SU-DHL-6 (cell line): ENCODE results near the gene LILRA2.

Experiments
- H2AFZ ChIP-seq: fragments of 200-600 bp; sonication (generic); 2 replicates; pipeline ENCODE4 v1.6.1; 2014; ENCODE audit warnings: low read depth, mild to moderate bottlenecking, moderate library complexity, mixed read lengths, antibody characterized with exemption, low read length; ENCODE audit not compliant: severe bottlenecking
- H3F3A ChIP-seq: fragments of 200-600 bp; shearing (Covaris generic); 2 replicates; pipeline ENCODE4 v1.6.0; 2016; ENCODE audit warnings: antibody characterized with exemption, mild to moderate bottlenecking; ENCODE audit not compliant: insufficient read depth
- H3K27ac ChIP-seq: fragments of 200-600 bp; sonication (generic); 2 replicates; pipeline ENCODE4 v1.5.1; 2016; ENCODE audit warnings: low read depth, mild to moderate bottlenecking, low read length, moderate library complexity, mixed read lengths
- H3K27me3 ChIP-seq: fragments of 200-600 bp; sonication (generic), shearing (Covaris generic); 2 replicates; pipeline ENCODE4 v1.6.0; 2014; ENCODE audit warnings: mild to moderate bottlenecking, low read length
- H3K36me3 ChIP-seq: fragments of 200-600 bp; sonication (generic); 2 replicates; pipeline ENCODE4 v1.6.1; 2014; ENCODE audit warnings: mild to moderate bottlenecking, low read length, mixed read lengths
- H3K4me2 ChIP-seq: fragments of 300-600, 200-600 bp; shearing (Covaris generic), sonication (generic); 2 replicates; pipeline ENCODE4 v1.6.0; 2014; ENCODE audit warnings: low read length, low read depth, mild to moderate bottlenecking; ENCODE audit not compliant: poor library complexity, severe bottlenecking
- H3K4me3 ChIP-seq: fragments of 200-600 bp; sonication (generic); 2 replicates; pipeline ENCODE4 v1.5.1; 2014; ENCODE audit warnings: antibody characterized with exemption, low read length, mild to moderate bottlenecking, mixed read lengths; ENCODE audit not compliant: insufficient read depth, poor library complexity, severe bottlenecking
- H3K79me2 ChIP-seq: fragments of 200-600 bp; sonication (generic); 2 replicates; pipeline ENCODE4 v1.6.1; 2014; ENCODE audit warnings: mild to moderate bottlenecking, low read length, moderate library complexity; ENCODE audit not compliant: insufficient read depth
- H3K9ac ChIP-seq: fragments of 200-600 bp; sonication (generic); 2 replicates; pipeline ENCODE4 v1.7.0; 2014; ENCODE audit warnings: mild to moderate bottlenecking, low read length
- H3K9me2 ChIP-seq: fragments of 200-600 bp; sonication (generic); replicated peaks from 2 replicates; pipeline ENCODE4 v1.6.1; 2014; ENCODE audit warnings: low read length; ENCODE audit not compliant: insufficient read depth
- H3K9me3 ChIP-seq: fragments of 200-600 bp; sonication (generic); 2 replicates; pipeline ENCODE4 v1.6.1; 2014; ENCODE audit warnings: low read length, mixed read lengths; ENCODE audit not compliant: insufficient read depth
- H4K20me1 ChIP-seq: fragments of 200-600 bp; sonication (generic); 2 replicates; pipeline ENCODE4 v1.6.1; 2014; ENCODE audit warnings: low read depth, mild to moderate bottlenecking, antibody characterized with exemption, low read length, moderate library complexity, mixed read lengths
- CTCF ChIP-seq: fragments of 200-600 bp; sonication (generic); IDR thresholded peaks from one replicate; pipeline ENCODE4 v1.5.1; 2017; ENCODE audit warnings: antibody characterized with exemption, mild to moderate bottlenecking, low read length, moderate library complexity; ENCODE audit not compliant: insufficient read depth, poor library complexity, severe bottlenecking
- EZH2phosphoT487 ChIP-seq: fragments of 200-600 bp; sonication (generic), shearing (Covaris generic); conservative IDR thresholded peaks from 2 replicates; pipeline ENCODE4 v1.6.1; 2018; ENCODE audit warnings: mild to moderate bottlenecking, antibody characterized with exemption, low read length, moderate library complexity, mixed read lengths

LILRA2 gene

DNA sequence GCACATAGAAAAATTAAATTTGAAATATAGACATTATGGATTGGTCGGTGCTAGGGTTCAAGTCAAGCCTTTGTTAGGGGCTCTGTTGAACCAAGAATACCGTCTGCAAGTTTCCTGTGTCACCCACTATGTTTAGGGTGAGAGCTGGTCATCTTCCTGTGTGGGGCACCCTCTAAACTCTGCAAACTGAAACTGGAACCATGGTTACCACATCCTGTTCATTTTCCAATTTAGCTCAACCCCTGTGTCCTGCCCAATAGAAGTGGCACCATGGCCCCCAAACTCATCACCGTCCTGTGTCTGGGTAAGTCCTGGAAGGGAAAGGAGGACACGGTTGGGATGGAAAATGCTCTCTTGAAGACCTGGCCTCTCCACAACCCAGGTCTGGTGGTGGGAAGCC is 41.1 kb upstream of the LILRA2 start:
- no peaks in the 10 kb centered on the region for H3K27me3 ChIP-seq

DNA sequence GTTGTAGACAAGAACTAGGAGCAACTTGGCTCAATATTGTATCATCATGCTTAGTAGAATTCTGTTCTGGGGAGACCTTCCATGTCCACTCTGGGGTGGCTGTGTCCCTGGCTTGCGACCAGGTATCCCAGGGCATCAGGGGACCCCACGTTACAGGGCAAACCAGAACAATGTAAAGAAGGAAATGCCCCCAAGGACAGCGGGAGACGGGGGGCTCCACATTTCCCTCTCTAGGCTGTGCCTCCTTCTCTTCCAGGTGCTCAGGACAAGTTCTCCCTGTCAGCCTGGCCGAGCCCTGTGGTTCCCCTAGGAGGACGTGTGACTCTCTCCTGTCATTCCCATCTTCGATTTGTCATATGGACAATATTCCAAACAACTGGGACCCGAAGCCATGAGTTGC is 40.1 kb upstream of the LILRA2 start:
- Histone ChIP-seq H3K4me3 (no peak overlapping the region), H3F3A (no peaks in the 10 kb centered on the region), H3K36me3 (no peaks in the 10 kb centered on the region), H3K9me2 (no peaks in the 10 kb centered on the region), H3K4me2 (no peak overlapping the region), H4K20me1 (no peaks in the 10 kb centered on the region), H3K9me3 (no peaks in the 10 kb centered on the region), H2AFZ (no peak overlapping the region), H3K9ac (no peak overlapping the region), H3K79me2 (no peaks in the 10 kb centered on the region), H3K27ac (no peak overlapping the region), H3K27me3 (no peaks in the 10 kb centered on the region)
- TF ChIP-seq CTCF (no peak), EZH2phosphoT487 (no peak)

More for the DNA sequence above, 41.1 kb upstream of the LILRA2 start:
- Histone ChIP-seq H2AFZ (no peak overlapping the region), H3F3A (no peaks in the 10 kb centered on the region), H3K79me2 (no peaks in the 10 kb centered on the region), H3K9me2 (no peaks in the 10 kb centered on the region), H3K9me3 (no peaks in the 10 kb centered on the region), H3K27ac (no peak overlapping the region), H3K4me2 (no peak overlapping the region), H3K36me3 (no peaks in the 10 kb centered on the region), H4K20me1 (no peaks in the 10 kb centered on the region), H3K4me3 (no peak overlapping the region), H3K9ac (no peak overlapping the region)
- TF ChIP-seq EZH2phosphoT487 (no peak), CTCF (no peak)

DNA sequence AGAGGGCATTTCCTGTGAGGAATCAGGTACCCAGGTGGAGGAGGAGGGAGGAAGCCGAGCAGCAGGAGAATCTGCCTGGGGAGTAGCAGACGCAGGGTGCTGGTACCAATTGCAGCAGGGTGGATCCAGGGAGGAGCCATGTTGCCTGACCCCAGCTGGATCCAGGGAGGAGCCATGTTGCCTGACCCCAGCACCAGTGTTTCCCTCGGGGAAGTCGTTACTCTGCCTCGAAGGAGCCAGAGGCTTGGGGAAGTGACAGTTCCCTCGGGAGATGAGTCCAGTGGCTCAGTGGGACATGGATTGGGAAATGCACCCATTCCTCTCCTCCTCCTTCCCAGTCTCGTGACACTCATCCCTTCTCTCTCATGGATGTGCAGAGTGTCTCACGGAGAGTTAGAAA is 39.4 kb upstream of the LILRA2 start:
- H2AFZ ChIP-seq = no peak overlapping the region
- H4K20me1 ChIP-seq = no peaks in the 10 kb centered on the region
- no peaks in the 10 kb centered on the region for H3K27me3 ChIP-seq
- TF ChIP-seq EZH2phosphoT487 (no peak), CTCF (no peak)
- H3K9me2 ChIP-seq = no peaks in the 10 kb centered on the region
- H3K4me2 ChIP-seq = no peak overlapping the region
- no peaks in the 10 kb centered on the region for H3K36me3 ChIP-seq
- no peak overlapping the region for H3K27ac ChIP-seq
- no peaks in the 10 kb centered on the region for H3K79me2 ChIP-seq
- no peak overlapping the region for H3K4me3 ChIP-seq
- H3K9ac ChIP-seq = no peak overlapping the region
- no peaks in the 10 kb centered on the region for H3K9me3 ChIP-seq
- no peaks in the 10 kb centered on the region for H3F3A ChIP-seq

GRCh38 chr19:54535601-54536000 is 38.0 kb upstream of the LILRA2 start:
- Histone ChIP-seq H4K20me1 (no peaks in the 10 kb centered on the region), H3K9me2 (no peaks in the 10 kb centered on the region), H3K79me2 (no peaks in the 10 kb centered on the region), H3K9ac (no peak overlapping the region), H3K36me3 (no peaks in the 10 kb centered on the region), H3K27ac (no peak overlapping the region), H3K4me2 (no peak overlapping the region), H3F3A (no peaks in the 10 kb centered on the region), H3K9me3 (no peaks in the 10 kb centered on the region), H3K27me3 (no peaks in the 10 kb centered on the region), H3K4me3 (no peak overlapping the region), H2AFZ (no peak overlapping the region)
- TF ChIP-seq EZH2phosphoT487 (no peak), CTCF (no peak)
